Activated CD8-positive, alpha-beta memory T cell treated with anti-CD3 and anti-CD28 coated beads for 24 hours (primary cell): ENCODE measurements around the gene C16orf78.
"Not testable (repeated sequence)": the region's sequence is repeated elsewhere in the genome, so short reads cannot be mapped to it uniquely, and the experiment has no call there.

Source experiments
- DNase-seq: peaks from one replicate; pipeline ENCODE4 v3.0.0-alpha.2; 2020

C16orf78 gene

GRCh38 chr16:49350265-49351095 is 23.1 kb upstream of the C16orf78 start:
- DNase-seq, result peak; percentile 76

DNA sequence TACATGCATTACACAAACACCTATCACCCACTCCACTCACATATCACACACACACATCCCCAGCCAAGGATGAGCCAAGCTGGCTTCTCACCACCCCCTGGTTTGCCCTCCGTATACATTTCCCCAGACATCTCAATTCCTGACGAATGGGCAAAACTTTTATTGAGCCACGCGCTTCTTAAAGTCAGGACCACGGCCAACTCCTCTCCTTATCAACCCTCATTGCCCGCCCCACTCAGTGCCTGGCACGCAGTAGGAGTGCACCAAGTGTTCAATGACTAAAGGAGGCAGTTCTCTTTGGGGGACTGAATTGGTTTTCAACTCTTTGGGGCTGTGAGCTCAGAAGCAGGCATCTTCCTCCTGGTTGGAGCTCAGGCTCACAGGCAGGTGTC is 22.5 kb upstream of the C16orf78 start:
- DNase-seq, result no peak

DNA sequence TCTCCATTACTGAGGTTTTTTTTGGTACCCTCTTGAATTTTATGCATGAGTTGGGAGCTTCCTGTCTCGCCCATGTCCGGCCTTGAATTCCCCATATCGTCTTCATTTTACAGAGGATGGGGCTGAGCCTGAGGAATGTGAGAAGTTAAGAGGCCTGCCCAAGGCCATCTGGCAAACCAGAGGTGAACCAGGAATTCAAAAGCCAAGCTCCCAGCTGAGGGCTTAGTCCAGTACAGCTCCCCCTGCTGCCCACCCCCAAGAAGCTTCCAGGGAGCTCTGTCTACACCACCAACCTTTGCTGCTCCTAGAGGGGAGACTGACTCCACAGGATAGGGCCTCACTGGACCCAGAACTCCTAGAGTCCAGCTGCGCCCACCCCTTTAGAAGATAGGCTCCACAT is 20.7 kb upstream of the C16orf78 start:
- no peak for DNase-seq

DNA sequence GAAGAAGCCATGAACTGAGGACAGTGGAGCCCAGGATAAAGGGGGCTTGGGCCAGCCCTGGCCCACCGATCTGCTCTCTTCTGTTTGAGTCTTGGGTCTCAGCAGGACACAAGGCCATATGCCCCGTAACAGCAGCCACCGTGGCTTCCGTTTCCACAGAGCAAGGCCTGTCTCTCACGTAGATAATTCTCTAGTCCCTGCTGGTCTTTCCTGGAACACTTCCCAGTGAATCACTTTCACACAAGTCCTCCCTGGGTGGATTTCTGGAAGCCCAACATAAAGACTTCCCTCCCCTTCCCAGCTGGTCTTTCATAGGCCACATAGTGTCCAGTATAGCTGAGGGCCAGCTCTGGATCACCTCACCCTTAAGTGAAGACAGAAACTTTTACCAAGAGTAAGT is 19.9 kb upstream of the C16orf78 start:
- no peak for DNase-seq

- no peak for DNase-seq
Measured at GRCh38 chr16:49354101-49354500, 19.5 kb upstream of the C16orf78 start.

DNA sequence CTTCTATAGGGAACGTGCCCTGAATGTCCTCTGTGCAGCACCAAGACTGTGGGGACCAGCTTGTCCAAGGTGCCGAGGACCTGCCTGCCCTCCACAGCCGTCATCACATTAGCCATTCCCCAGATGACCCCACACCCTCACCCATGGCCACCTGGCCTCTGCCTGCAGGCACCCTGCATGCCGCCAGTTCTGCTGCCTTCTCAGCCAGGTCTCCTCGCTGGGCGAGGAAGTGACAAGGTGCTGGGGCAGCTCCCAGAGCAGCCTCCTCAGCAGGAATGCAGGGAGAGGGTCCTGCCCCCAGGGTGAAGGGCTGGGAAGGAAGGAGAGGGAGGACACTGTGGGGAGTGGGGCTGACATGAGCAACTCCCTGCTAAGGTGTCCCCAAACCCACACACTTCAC is 18.6 kb upstream of the C16orf78 start:
- no peak for DNase-seq

DNA sequence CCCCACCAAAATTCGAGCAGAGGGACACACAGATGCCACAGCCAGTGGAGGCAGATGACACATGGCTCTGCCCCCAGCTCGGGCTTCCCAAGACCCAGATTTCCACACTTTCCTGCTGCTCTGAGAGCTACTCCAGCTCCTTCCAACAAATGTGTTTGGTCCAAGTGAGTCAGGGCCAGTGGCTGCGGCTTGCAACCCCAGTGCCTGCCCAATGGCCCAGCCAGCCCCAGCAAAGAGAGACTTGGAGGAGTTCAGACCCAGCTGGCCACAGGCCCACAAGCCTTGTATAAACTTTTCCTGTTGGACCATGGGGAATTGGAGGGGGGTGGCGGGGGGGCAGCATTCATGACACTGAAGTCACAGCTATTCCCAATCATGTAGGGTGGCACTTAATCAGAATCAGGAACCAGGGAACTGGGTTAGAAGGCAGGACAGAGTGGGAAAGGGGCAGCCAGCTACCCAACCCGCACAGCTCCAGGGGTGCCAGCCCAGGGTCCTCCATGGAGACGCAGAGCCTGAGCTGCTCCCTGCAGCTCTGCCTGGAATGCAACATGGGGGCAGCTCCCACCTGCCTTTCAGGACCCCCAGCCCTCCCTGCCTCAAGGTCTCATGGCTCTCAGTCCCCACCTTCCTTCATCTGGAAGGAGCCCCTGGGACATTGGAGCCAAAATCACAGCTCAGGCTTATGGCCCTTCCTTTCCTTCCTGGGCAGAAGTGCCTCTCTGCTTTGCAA is 17.5 kb upstream of the C16orf78 start:
- DNase-seq, result no peak

DNA sequence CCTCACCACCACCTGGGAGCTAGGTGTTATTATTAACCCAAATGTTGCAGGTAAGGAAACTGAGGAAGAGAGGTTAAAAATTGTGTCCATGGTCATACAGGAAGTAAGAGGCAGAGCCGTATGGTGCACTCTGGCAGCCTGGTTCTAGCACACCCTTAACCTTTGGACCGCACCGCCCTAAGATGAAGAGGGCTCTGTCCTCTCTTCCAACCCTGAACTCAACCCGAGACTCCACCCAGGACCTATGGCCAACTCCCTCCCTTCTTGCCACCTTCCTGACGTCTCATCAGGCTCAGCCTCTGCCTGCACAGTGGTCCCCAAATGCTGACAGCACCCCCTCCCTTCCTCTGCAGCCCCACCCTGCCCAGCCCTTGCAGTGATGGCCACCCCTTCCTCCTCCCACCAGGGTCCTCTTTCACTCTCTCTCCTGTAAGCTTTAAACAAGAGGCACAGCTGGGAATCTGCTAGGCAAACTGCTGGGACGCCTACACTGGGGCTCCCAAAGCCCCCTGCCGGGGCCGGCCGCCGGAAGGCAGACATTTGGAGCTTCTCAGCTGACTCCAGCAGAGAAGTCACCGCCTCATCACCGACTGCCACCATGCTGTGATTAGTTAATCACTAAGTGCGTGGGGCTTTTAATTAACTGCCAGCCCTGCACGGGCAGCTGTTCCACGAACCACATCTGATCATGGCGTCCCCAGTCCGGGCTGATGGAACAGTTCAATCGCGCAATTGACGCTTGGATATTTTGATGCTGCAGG is 16.7 kb upstream of the C16orf78 start:
- no peak for DNase-seq

- DNase-seq, result no peak
Measured at GRCh38 chr16:49359591-49359990, 14.0 kb upstream of the C16orf78 start.

DNA sequence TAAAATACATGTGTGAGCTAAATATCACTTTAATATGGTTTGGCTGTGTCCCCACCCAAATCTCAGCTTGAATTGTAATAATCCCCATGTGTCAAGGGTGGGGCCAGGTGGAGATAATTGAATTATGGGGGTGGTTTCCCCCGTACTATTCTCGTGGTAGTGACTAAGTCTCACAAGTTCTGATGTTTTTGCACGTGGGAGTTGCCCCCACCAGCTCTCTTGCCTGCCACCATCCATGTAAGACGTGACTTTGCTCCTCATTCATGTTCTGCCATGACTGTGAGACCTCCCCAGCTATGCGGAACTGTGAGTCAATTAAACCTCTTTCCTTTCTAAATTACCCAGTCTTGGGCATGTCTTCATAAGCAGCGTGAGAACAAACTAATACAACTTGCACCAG is 11.9 kb upstream of the C16orf78 start:
- DNase-seq, result not testable (repeated sequence)

DNA sequence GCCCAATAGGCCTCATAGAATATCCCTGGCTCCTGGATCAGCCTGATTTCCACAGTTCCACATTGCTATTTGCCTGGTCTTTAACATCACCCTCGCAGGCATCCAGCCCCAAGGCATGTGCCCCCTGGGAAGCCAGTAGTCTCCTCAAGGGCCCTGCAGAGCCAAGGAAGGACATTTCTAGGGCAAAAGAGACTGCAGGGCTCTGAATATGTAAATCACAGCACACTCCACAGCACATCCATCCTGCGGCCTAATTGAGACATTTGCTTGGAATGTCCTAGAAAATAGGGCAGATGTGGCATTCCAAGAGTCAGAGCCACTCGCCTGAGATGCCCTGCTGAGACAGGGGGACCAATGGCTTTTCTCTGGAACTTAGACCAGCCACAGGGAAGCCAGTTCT is 11.4 kb upstream of the C16orf78 start:
- no peak for DNase-seq

DNA sequence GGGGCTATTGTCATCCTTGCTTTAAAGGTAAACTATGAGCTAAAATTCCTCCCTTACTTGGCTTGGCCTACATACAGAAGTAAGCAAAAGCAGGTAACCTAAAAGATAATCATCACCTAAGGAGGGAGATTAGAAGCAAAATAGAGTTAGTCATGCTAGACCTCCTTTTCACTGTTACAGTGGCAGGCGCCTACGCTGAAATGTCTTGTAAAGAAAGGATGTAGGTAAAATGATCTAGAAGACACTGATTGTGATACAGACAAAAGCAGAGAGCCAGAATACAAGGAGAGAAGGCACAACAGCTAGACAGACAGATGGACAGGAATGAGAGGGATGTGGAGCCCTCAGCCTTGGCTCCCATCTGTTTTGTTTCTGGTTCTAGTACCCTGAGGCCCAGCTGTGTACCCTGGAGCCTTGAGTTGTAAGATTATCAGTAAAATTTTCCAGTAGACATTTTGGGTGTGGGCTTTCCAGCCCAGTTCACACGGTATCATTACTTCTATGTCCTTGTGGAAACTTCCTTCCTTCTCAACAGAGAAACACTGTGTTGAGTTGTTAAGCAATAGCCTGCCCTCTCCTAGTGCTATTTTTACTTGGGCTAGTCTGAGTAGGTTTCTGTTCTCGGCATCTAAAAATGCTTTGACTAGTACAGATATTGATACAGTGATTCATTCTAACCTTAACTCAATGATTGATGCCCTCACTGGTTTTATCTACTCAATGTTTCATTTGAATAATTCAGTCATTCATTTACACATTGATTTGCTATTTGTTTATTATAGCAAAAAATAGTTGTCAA is 7.7 kb upstream of the C16orf78 start:
- no peak for DNase-seq

DNA sequence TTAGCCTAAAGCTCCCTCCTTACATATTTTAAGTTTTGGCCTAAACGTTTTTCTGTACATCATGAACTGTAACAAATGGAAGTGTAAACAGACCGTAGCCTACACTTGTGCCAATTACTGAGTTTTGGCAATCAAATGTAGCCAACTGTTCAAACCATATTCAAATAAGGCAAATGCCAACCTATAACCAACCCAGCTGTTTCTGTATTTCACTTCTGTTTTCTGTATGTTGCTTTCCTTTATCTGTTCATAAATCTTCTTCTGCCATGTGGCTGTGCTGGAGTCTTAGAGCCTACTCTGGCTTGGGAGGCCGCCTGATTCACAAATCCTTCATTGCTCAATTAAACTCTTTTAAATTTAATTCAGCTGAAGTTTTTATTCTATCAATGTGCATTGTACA is 6.9 kb upstream of the C16orf78 start:
- no peak for DNase-seq

GRCh38 chr16:49369651-49370611 is 3.7 kb upstream of the C16orf78 start:
- DNase-seq, result no peak

DNA sequence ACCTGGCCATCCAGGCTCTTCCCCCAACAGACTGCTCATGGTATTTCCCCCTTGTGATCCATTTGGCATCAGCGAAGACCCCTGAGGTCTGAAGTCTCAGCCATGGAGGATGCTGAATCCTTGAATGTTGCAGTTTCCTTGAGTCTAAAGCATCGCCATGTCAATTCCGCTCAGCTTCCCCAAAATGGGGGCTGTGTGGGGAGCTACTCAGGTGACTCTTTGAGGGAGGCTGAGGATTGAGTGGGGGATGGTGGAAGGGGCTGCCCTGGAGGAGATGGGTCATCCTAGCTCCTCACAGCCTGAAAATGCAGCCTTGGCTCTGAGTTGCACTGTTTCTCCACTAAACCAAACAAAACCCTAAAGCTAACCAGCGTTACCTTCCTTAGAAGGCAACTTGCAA is 2.6 kb downstream of the C16orf78 start:
- no peak for DNase-seq

DNA sequence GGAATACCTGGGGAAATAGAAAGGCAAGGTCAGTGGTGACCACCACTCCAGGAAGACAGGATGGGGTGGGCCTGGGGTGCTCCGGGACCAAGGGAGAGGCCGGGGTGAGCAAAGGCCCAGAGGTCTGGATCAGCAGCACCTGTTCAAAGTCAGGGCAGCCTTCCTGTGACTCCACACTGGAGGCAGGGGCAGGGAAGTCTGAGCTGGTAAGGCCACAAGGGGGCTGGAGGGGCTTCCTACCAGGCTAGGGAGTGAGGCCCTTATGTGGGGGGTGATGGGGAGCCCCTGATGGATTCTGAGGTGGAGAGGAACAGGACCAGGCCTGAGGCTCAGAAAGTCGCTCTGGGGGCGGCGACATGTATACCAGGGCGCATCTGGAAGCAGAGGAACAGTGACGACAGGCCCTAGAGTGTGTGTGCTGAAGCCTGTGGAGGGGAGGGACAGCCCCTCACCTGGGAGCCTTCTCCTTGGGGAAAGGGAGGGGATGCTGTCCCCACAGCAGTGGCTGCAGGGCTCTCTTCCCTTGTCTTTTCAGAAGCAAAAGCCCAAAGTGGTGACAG is 3.7 kb downstream of the C16orf78 start:
- no peak for DNase-seq

- no peak for DNase-seq
Measured at GRCh38 chr16:49378238-49378637, 4.6 kb downstream of the C16orf78 start.

DNA sequence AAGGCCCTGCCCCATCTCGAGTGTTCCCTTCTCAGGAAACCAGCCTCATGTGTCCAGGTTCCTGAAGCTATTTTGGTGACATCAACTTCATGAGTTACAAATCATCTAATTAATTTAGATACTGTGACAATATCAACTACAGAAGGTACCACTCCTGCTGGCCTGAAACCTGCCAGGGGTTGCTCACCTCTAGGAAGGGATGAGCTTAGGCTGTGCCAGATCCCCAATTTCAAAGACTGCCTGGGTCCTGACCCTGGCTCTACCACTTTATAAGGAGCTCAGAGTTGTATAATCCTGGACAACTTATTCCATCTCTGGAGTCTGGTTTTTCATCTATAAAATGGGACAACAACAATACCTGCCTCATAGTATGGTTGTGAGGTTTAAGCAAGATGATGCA is 5.2 kb downstream of the C16orf78 start:
- DNase-seq, result no peak

DNA sequence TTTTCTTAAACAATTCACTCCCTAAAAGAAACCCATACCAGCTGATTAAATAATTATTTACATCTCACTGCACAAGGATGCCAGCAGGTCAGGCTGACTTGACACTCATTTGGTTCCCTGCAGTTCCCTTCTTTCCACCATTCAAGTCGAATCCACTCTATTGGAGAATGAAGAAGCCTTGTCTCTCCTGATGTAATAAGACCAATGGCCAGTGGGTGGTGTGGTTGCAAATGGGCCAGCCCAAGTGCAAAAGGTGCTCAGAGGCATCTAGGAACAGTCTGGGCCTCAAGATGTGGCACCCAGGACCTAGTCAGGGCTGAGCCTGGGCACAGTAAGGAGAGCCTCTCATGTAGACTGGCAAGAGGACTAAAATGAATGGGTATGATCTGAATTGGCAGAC is 9.3 kb downstream of the C16orf78 start:
- no peak for DNase-seq

DNA sequence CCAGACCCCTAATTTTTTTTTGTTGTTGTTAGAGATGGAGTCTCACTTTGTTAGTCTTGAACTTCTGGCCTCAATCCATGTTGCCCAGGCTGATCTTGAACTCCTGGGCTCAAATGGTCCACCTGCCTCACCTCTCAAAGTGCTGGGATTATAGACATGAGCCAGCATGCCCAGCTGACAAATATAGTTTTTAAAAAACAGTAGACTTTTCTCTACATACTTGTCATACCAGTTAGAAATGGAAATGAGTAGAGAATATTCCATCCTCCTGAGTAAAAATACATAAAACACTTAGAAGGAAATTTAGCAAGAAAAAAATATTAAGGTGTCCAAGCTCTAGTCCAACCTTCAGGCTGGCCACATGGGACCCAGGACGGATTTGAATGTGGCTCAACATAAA is 21.4 kb downstream of the C16orf78 start:
- DNase-seq, result no peak

DNA sequence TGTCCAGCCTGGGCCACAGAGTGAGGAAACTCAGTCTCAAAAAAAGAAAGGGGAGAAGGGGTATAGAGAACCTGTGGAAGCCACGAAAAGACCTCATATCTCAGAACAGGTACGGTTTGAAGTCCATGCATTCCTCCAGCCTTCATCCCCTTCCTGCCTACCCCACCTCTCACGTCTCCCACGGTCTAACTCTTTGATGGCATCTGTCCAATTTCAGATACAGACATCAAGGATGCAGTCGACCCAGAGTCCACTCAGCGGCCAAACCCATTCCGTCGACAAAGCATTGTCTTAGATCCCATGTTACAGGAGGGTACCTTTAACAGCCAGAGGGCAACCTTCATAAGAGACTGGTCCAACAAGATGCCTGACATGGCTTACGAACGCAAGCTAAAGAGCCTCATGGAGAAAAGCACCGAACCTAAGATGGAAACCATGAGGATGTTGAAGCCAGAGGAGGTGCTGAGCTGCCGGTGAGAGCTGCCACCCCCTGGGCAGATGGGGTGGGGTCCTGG is 22.7 kb downstream of the C16orf78 start:
- DNase-seq, result no peak
